PC-3 (cell line): ENCODE measurements around the gene PYDC1. TPM values are rescaled to one million over a fixed set of nuclear protein-coding genes. Genes with fewer than 3 reads are reported as not detected.
"Not testable (repeated sequence)": the region's sequence is repeated elsewhere in the genome, so short reads cannot be mapped to it uniquely, and the experiment has no call there.

Experiments
- ATAC-seq: fragments of 200-7000 bp; cut with Tn5 transposase; 2 replicates; pipeline ENCODE4 v1.9.1; 2020; ENCODE audit warnings: mild to moderate bottlenecking, moderate library complexity
- BruUV-seq: library from RNA; stranded (reverse); fragments of 400-500 nt; replicated peaks from 2 replicates; lab custom pipeline; 2021; lab: Mats Ljungman, UMichigan
- CTCF ChIA-PET: fragments of 300-600 bp; sonication (Branson Sonifier 250); formaldehyde crosslinking; loops from one replicate; lab custom pipeline; 2022; ENCODE audit warnings: antibody characterized with exemption; lab: Charles Lee
- POLR2A ChIA-PET: fragments of 300-600 bp; sonication (Branson Sonifier 250); formaldehyde crosslinking; loops from one replicate; lab custom pipeline; 2022; ENCODE audit warnings: antibody characterized with exemption; ENCODE audit not compliant: unreplicated experiment; lab: Charles Lee
- DNase-seq: peaks from one replicate; pipeline ENCODE4 v3.0.0-alpha.2; 2015
- H2AFZ ChIP-seq: fragments of 300-600 bp; sonication (generic); 2 replicates; pipeline ENCODE4 v1.6.0; 2016; ENCODE audit warnings: antibody characterized with exemption, low read length
- H3F3A ChIP-seq: fragments of 300-600 bp; sonication (generic); one replicate; pipeline ENCODE4 v1.6.0; 2017; ENCODE audit warnings: antibody characterized with exemption, low read length, control low read depth, mild to moderate bottlenecking; ENCODE audit not compliant: unreplicated experiment
- H3K27ac ChIP-seq: fragments of 300-600 bp; sonication (generic); 2 replicates; pipeline ENCODE4 v1.5.1; 2016; ENCODE audit warnings: mild to moderate bottlenecking, low read length
- H3K27me3 ChIP-seq: fragments of 300-600 bp; sonication (generic); 2 replicates; pipeline ENCODE4 v1.6.1; 2016; ENCODE audit warnings: low read length, mixed read lengths
- H3K36me3 ChIP-seq: fragments of 300-600 bp; sonication (generic); 2 replicates; pipeline ENCODE4 v1.6.1; 2016; ENCODE audit warnings: low read depth, mixed run types, low read length, mixed read lengths
- H3K4me1 ChIP-seq: fragments of 300-600 bp; sonication (generic); 2 replicates; pipeline ENCODE4 v1.5.1; 2016; ENCODE audit warnings: low read length; ENCODE audit not compliant: insufficient read depth
- H3K4me2 ChIP-seq: fragments of 300-600 bp; sonication (generic); 2 replicates; pipeline ENCODE4 v1.6.0; 2016; ENCODE audit warnings: low read length
- H3K4me3 ChIP-seq: fragments of 300-600 bp; sonication (generic); 2 replicates; pipeline ENCODE4 v1.5.1; 2016; ENCODE audit warnings: mild to moderate bottlenecking, low read length, mixed read lengths
- H3K79me2 ChIP-seq: fragments of 300-600 bp; sonication (generic); 2 replicates; pipeline ENCODE4 v1.6.1; 2017; ENCODE audit warnings: low read length, mixed read lengths
- H3K9ac ChIP-seq: fragments of 300-600 bp; sonication (generic); 2 replicates; pipeline ENCODE4 v1.6.0; 2016; ENCODE audit warnings: mild to moderate bottlenecking, low read length
- H3K9me2 ChIP-seq: fragments of 300-600 bp; sonication (generic); replicated peaks from 2 replicates; pipeline ENCODE4 v1.6.1; 2016; ENCODE audit warnings: mixed run types, low read length, mixed read lengths
- H3K9me3 ChIP-seq: fragments of 300-600 bp; sonication (generic); 2 replicates; pipeline ENCODE4 v1.6.1; 2016; ENCODE audit warnings: low read length, mixed read lengths
- H4K20me1 ChIP-seq: fragments of 300-600 bp; sonication (generic); 2 replicates; pipeline ENCODE4 v1.6.1; 2016; ENCODE audit warnings: low read length, mixed read lengths
- CTCF ChIP-seq: fragments of 300-600 bp; sonication (generic); conservative IDR thresholded peaks from 2 replicates; pipeline ENCODE4 v1.5.1; 2017; ENCODE audit warnings: antibody characterized with exemption, low read depth, mild to moderate bottlenecking, low read length
- EZH2 ChIP-seq: fragments of 300-600 bp; sonication (generic); IDR thresholded peaks from one replicate; pipeline ENCODE4 v1.6.1; 2017; ENCODE audit warnings: antibody characterized with exemption, mild to moderate bottlenecking, low read length; ENCODE audit not compliant: unreplicated experiment
- EZH2phosphoT487 ChIP-seq: fragments of 300-600 bp; sonication (generic); IDR thresholded peaks from 2 replicates; pipeline ENCODE4 v1.6.1; 2018; ENCODE audit warnings: mild to moderate bottlenecking, antibody characterized with exemption, low read length, borderline replicate concordance
- intact Hi-C: fragments of 100-400 bp; cut with micrococcal nuclease; formaldehyde crosslinking; loops from 2 replicates; pipeline ENCODE4 v1.9.0; 2023
- total RNA-seq: library from RNA; depleted of rRNA; stranded (reverse); fragments of >200 nt; gene quantifications from 2 replicates; pipeline ENCODE4 v1.2.3, GENCODE V29; 2014

PYDC1 gene
- total RNA-seq, 1 experiment from 2014 or later = not detected

GRCh38 chr16:31196324-31197088 is 20.4 kb downstream of the PYDC1 start:
- Histone ChIP-seq H3K79me2 (no peaks in the 10 kb centered on the region), H3K27ac (no peak overlapping the region), H3K9me3 (no peaks in the 10 kb centered on the region), H2AFZ (no peak overlapping the region), H3K4me3 (no peak overlapping the region), H3K9me2 (no peaks in the 10 kb centered on the region), H3K4me2 (no peak overlapping the region), H3F3A (no peaks in the 10 kb centered on the region), H3K9ac (no peak overlapping the region), H3K4me1 (peaks cover 12% of the 10 kb centered on the region; the same call in 1 of the 2 replicates), H3K36me3 (peaks cover 33% of the 10 kb centered on the region), H3K27me3 (no peaks in the 10 kb centered on the region), H4K20me1 (peaks cover 27% of the 10 kb centered on the region)
- TF ChIP-seq EZH2phosphoT487 = no peak
- ATAC-seq = no peak
- no TSS peak for BruUV-seq
- CTCF ChIA-PET = no interaction called here
- DNase-seq = no peak
- POLR2A ChIA-PET = no interaction called here
- intact Hi-C loops = no loop called here

GRCh38 chr16:31195861-31196260 is 21.1 kb downstream of the PYDC1 start:
- DNase-seq, H3K79me2 ChIP-seq, H3K27me3 ChIP-seq, H3K27ac ChIP-seq, ATAC-seq, H2AFZ ChIP-seq, BruUV-seq, CTCF ChIA-PET, H3K9me2 ChIP-seq, intact Hi-C loops, H3K4me3 ChIP-seq, POLR2A ChIA-PET, H3K9me3 ChIP-seq, H3K4me2 ChIP-seq, H3K4me1 ChIP-seq, H3K9ac ChIP-seq, H3F3A ChIP-seq: not testable (repeated sequence)
- H4K20me1 ChIP-seq = peaks cover 28% of the 10 kb centered on the region
- H3K36me3 ChIP-seq = peaks cover 39% of the 10 kb centered on the region

- Histone ChIP-seq H3K27me3 (no peaks in the 10 kb centered on the region), H3K27ac (no peak overlapping the region), H4K20me1 (peaks cover 38% of the 10 kb centered on the region), H3K4me2 (no peak overlapping the region), H3K9me3 (no peaks in the 10 kb centered on the region), H3K4me3 (no peak overlapping the region), H3K9ac (no peak overlapping the region), H3F3A (no peaks in the 10 kb centered on the region), H3K36me3 (peaks cover 49% of the 10 kb centered on the region), H3K79me2 (no peaks in the 10 kb centered on the region), H3K9me2 (no peaks in the 10 kb centered on the region), H3K4me1 (no peaks in the 10 kb centered on the region), H2AFZ (no peak overlapping the region)
- BruUV-seq = no TSS peak
- DNase-seq (no peak), ATAC-seq (no peak)
- no peak for TF ChIP-seq EZH2
- TF ChIP-seq EZH2phosphoT487 = no peak
- TF ChIP-seq CTCF = no peak
- intact Hi-C loops = no loop called here
- POLR2A ChIA-PET = no interaction called here
- CTCF ChIA-PET = no interaction called here
These were observed 22.0 kb downstream of the PYDC1 start for GRCh38 chr16:31194898-31195297.
